Esophagus mucosa (tissue), 1 donor: ENCODE measurements around the gene AKT2. TPM values are rescaled to one million over a fixed set of nuclear protein-coding genes. Genes with fewer than 3 reads are reported as not detected.
"Not testable (repeated sequence)": the region's sequence is repeated elsewhere in the genome, so short reads cannot be mapped to it uniquely, and the experiment has no call there.

Experiments used
- ATAC-seq: fragments of 200-7000 bp; cut with Tn5 transposase; one replicate; pipeline ENCODE4 v1.9.1; 2020
- total RNA-seq: library from RNA; stranded (reverse); gene quantifications from one replicate; pipeline ENCODE4 v1.2.4, GENCODE V29; 2023
- donor health status: DM: yes; HTN: yes; CAD: no.

Gene AKT2
- total RNA-seq, 1 donor from 2014 or later: 96.0 TPM

- ATAC-seq: no peak
Measured at GRCh38 chr19:40233811-40234389, 51.2 kb downstream of the AKT2 start.

- no peak for ATAC-seq
Measured at GRCh38 chr19:40232949-40233810, 52.0 kb downstream of the AKT2 start.

- ATAC-seq: no peak
Measured at GRCh38 chr19:40232479-40232878, 52.7 kb downstream of the AKT2 start.

- peak; percentile 6 for ATAC-seq
Measured at GRCh38 chr19:40231544-40232424, 53.4 kb downstream of the AKT2 start.

- ATAC-seq: no peak
Measured at GRCh38 chr19:40231057-40231456, 54.1 kb downstream of the AKT2 start.

- no peak for ATAC-seq
Measured at GRCh38 chr19:40229926-40230417, 55.2 kb downstream of the AKT2 start.

- no peak for ATAC-seq
Measured at GRCh38 chr19:40229484-40229883, 55.7 kb downstream of the AKT2 start.

- ATAC-seq: no peak
Measured at GRCh38 chr19:40228863-40229262, 56.3 kb downstream of the AKT2 start.

GRCh38 chr19:40228346-40228745 lies 56.8 kb downstream of the AKT2 start:
- no peak for ATAC-seq

- ATAC-seq: no peak
Measured at GRCh38 chr19:40225440-40226305, 59.5 kb downstream of the AKT2 start.

GRCh38 chr19:40224342-40225150 lies 60.6 kb downstream of the AKT2 start:
- peak; percentile 45 for ATAC-seq

- peak; percentile 35 for ATAC-seq
Measured at GRCh38 chr19:40223135-40223822, 61.9 kb downstream of the AKT2 start.

GRCh38 chr19:40221858-40222619 lies 63.1 kb downstream of the AKT2 start:
- ATAC-seq: peak; percentile 60

- no peak for ATAC-seq
Measured at GRCh38 chr19:40220674-40221073, 64.5 kb downstream of the AKT2 start.

- ATAC-seq: peak; percentile 36
Measured at GRCh38 chr19:40219721-40220276, 65.3 kb downstream of the AKT2 start.

GRCh38 chr19:40219029-40219428 lies 66.1 kb downstream of the AKT2 start:
- not testable (repeated sequence) for ATAC-seq

GRCh38 chr19:40217934-40218890 lies 66.9 kb downstream of the AKT2 start, which contains the start of gene TTC9B:
TSS of gene TTC9B (minus strand) at chr19:40218384. CDS start at chr19:40218381, 3 bp downstream.
- no peak for ATAC-seq
